K562 (cell line): ENCODE measurements around the gene NR2C2AP. TPM values are rescaled to one million over a fixed set of nuclear protein-coding genes. Genes with fewer than 3 reads are reported as not detected.

Experiments used
- ARID2 ChIP-seq: fragments of 450-650 bp; IDR thresholded peaks from 2 replicates; pipeline ENCODE4 v1.6.1; 2017; ENCODE audit warnings: antibody characterized with exemption, mild to moderate bottlenecking
- CHCHD3 ChIP-seq: fragments of 250-450 bp; sonication (Bioruptor Pico); IDR thresholded peaks from 2 replicates; pipeline ENCODE4 v2.1.2; 2022; ENCODE audit warnings: mild to moderate bottlenecking
- EWSR1 ChIP-seq: fragments of 450-650 bp; IDR thresholded peaks from 2 replicates; pipeline ENCODE4 v1.6.1; 2018; ENCODE audit warnings: borderline replicate concordance, mild to moderate bottlenecking, low read depth, moderate library complexity; ENCODE audit not compliant: partially characterized antibody
- FOXJ3 ChIP-seq: sonication (generic); formaldehyde crosslinking; IDR thresholded peaks from 2 replicates; pipeline ENCODE4 v1.4.0; 2020; ENCODE audit warnings: mild to moderate bottlenecking, missing genetic modification reagents
- HMG20A ChIP-seq: fragments of 450-650 bp; formaldehyde crosslinking; conservative IDR thresholded peaks from 2 replicates; pipeline ENCODE4 v1.4.0; 2020; ENCODE audit warnings: mild to moderate bottlenecking, mixed read lengths
- HNRNPLL ChIP-seq: fragments of 200-400 bp; formaldehyde crosslinking; IDR thresholded peaks from 2 replicates; pipeline ENCODE4 v1.6.1; 2017; ENCODE audit warnings: low read length, low read depth, mild to moderate bottlenecking; ENCODE audit not compliant: poor library complexity, severe bottlenecking
- HOXB6 ChIP-seq: fragments of 250-450 bp; sonication (Bioruptor Pico); IDR thresholded peaks from 2 replicates; pipeline ENCODE4 v1.5.1; 2022; ENCODE audit warnings: mild to moderate bottlenecking, borderline replicate concordance
- TRIM24 ChIP-seq, 2 experiments: fragments of 450-650 bp; IDR thresholded peaks; 2 replicates each; pipeline ENCODE4 v1.6.1; 2016
- YY1 ChIP-seq, 3 experiments: IDR thresholded peaks; 2 replicates each; pipeline ENCODE4 v1.6.1; 2011; ENCODE audit warnings: low read length in 2 of 3, mild to moderate bottlenecking in 2 of 3, moderate library complexity in 2 of 3, borderline replicate concordance in 1 of 3, control low read depth in 1 of 3, low read depth in 1 of 3; ENCODE audit not compliant: insufficient read depth in 3 of 3, insufficient replicate concordance in 2 of 3, control insufficient read depth in 1 of 3, insufficient read length in 1 of 3; ENCODE audit errors: extremely low read depth in 1 of 3
- ZNF263 ChIP-seq: sonication (generic); formaldehyde crosslinking; IDR thresholded peaks from 2 replicates; pipeline ENCODE4 v1.8.0; 2022; ENCODE audit warnings: mild to moderate bottlenecking, missing genetic modification reagents, borderline replicate concordance
- ZZZ3 ChIP-seq: fragments of 450-650 bp; IDR thresholded peaks from 2 replicates; pipeline ENCODE4 v1.6.1; 2016; ENCODE audit warnings: antibody characterized with exemption, mild to moderate bottlenecking, moderate library complexity
- polyA plus RNA-seq, 8 experiments: library from polyadenylated mRNA; depleted of rRNA in 4 of 8; stranded (reverse) in 5 of 8; unstranded in 3 of 8; fragments of >200 nt; fragmentation: Nextera tagmentation in 2 of 8; fragmentation: Illumina TruSeq in 1 of 8; extraction: Ambion mirVana in 2 of 8; extraction: Trizol in 1 of 8; gene quantifications; 2 replicates each; pipeline versions ENCODE4 v1.2.1 to v1.2.3, GENCODE V29; 2011 to 2014; ENCODE audit warnings: inconsistent platforms in 1 of 8, missing spikeins in 1 of 8
- total RNA-seq, 7 experiments: library from RNA; depleted of rRNA in 6 of 7; stranded (reverse); fragments of >200 nt in 6 of 7; fragmentation: Illumina TruSeq in 2 of 7; extraction: Trizol in 2 of 7; gene quantifications; 2 replicates each; pipeline versions ENCODE4 v1.2.1 to v1.2.3, GENCODE V29; 2011 to 2021; ENCODE audit warnings: low replicate concordance in 1 of 7

NR2C2AP gene
- total and polyA plus RNA-seq, 9 of the 15 experiments (the other 6 are each of a cell fraction or from before 2014, with no cell fraction given): 23.7 to 77.4 (median 32.4) TPM

GRCh38 chr19:19224852-19225494 is 21.8 kb upstream of the NR2C2AP start (continued):
- no peak for TF ChIP-seq CHCHD3 (CRISPR knock-in tag)
- TF ChIP-seq HNRNPLL: peak; percentile 22
- TF ChIP-seq ZZZ3: no peak
- no peak for TF ChIP-seq HMG20A (CRISPR knock-in tag)
- TF ChIP-seq ARID2: no peak
- TF ChIP-seq YY1 (IDR thresholded peaks at IDR 0.05; ENCODE audit: borderline replicate concordance in 1 of 3, control insufficient read depth in 1 of 3, extremely low read depth in 1 of 3, insufficient read depth in 3 of 3, insufficient read length in 1 of 3, insufficient replicate concordance in 2 of 3, low read depth in 1 of 3, low read length in 2 of 3): peak in 2 of 3 experiments; percentile 27 to 46
- no peak for TF ChIP-seq FOXJ3 (CRISPR knock-in tag)
- TF ChIP-seq EWSR1: no peak
- TF ChIP-seq ZNF263 (CRISPR knock-in tag): peak; percentile 72; the same call in 1 of the 2 replicates
- TF ChIP-seq HOXB6: no peak
- TF ChIP-seq TRIM24 (IDR thresholded peaks at IDR 0.05): peak in 1 of 2 experiments; percentile 60; a peak in 2 of 4 replicates
